ENCODE measurements around the gene AHCTF1.

Gene AHCTF1

GRCh38 chr1:246801241-246802020, 130.3 kb downstream of the AHCTF1 start:
- no peak for DNase-seq

GRCh38 chr1:246800756-246801155, 131.0 kb downstream of the AHCTF1 start:
- DNase-seq = no peak

DNA sequence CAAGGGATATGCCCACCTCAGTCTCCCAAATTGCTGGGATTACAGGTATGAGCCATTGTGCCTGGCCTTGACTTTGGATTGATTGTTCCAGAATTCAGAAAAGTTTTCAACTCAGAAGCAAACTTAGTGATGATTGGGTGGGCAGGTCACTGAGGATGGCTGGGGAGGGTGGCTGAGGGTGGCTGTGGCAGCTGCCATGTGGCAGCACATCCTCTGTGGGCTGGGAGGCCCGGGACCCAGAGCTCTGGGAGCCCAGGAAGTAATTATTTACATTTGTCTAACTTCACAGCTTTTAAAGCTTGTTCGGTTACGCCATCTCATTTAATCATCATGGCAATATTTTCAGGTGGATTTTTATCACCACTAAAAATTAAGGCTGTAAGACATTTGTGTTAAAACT, 131.4 kb downstream of the AHCTF1 start:
- DNase-seq = no peak

- DNase-seq = no peak
These were observed 132.9 kb downstream of the AHCTF1 start for GRCh38 chr1:246798606-246799496.

GRCh38 chr1:246798107-246798506, 133.6 kb downstream of the AHCTF1 start:
- DNase-seq = no peak

GRCh38 chr1:246797597-246797996, 134.2 kb downstream of the AHCTF1 start:
- DNase-seq = no peak

- no peak for DNase-seq
These were observed 134.6 kb downstream of the AHCTF1 start for GRCh38 chr1:246797157-246797556.

DNA sequence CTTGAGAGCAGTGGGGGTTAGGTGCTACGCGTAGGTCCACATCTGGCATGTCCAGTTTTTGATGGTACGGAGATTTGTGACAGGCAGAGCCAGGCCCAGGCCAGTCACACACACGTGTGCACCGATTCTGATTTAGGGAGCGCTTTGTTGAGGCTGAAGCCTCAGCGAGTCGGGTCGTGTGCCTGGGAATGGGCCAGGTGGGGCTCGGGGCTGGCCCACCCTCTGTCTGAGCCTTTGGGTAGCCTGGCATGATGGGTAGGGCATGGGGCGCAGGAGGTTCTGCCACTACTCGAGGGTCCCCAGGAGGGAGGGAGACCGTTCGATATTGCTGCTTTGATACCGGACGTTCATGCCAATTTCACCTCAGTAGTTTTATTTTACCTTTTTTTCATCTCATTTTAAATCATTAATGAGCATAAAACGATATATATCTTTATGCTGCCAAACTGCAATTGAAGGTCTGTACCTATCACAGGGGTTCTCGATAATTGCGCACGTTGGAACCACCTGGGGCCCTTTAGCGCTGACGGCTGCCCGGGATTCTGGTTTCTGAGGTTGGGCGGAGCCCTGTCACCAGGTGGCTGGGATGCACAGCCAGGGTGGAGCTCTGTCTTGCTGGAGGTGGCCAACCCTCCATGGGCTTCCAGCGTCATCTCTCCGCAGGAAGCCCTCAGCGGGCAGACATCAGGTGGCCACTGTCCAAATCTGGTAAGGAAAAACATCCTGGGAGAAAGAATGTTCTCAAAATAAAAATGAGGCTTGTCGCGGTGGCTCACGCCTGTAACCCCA, 135.6 kb downstream of the AHCTF1 start:
- no peak for DNase-seq

DNA sequence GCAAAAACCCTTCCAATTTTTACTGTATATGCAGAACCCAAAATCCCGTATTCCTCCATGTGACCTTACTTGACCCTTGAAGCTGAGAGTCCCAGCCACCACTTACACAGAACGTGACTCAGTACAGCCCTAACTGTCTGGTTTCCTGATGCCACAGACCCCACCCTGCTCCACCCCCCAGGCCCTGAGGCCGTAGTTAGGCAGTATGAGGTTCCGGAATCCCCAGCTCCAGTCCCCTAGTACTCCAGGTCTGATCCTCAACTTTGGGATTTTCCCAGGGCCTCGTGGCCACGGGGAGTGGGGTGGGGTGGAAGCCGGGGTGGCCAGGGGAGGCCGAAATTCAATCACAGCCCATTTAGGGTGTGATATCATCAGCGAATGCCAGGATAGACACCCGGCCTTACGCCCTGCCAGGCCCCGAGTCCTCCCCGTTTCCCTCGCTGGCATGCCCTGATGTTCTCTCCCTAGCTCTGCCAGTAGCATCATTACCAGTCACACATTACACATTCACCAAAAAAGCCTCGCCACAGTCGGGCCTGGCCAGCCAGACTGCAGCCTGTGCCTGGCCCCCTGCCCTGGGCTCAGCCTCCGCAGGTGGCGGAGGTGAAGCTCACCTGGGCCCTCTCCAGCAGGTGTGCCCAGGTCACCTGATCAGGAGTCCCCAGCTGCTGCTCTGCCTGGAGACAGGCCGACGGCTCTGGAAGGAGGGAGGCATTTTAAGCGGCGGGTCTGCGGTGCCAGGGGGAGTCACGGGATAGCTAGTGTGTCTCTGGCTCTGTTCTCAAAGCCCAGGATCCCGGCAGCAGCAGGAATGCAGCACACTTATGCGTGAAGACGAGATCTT, 136.7 kb downstream of the AHCTF1 start:
- no peak for DNase-seq

DNA sequence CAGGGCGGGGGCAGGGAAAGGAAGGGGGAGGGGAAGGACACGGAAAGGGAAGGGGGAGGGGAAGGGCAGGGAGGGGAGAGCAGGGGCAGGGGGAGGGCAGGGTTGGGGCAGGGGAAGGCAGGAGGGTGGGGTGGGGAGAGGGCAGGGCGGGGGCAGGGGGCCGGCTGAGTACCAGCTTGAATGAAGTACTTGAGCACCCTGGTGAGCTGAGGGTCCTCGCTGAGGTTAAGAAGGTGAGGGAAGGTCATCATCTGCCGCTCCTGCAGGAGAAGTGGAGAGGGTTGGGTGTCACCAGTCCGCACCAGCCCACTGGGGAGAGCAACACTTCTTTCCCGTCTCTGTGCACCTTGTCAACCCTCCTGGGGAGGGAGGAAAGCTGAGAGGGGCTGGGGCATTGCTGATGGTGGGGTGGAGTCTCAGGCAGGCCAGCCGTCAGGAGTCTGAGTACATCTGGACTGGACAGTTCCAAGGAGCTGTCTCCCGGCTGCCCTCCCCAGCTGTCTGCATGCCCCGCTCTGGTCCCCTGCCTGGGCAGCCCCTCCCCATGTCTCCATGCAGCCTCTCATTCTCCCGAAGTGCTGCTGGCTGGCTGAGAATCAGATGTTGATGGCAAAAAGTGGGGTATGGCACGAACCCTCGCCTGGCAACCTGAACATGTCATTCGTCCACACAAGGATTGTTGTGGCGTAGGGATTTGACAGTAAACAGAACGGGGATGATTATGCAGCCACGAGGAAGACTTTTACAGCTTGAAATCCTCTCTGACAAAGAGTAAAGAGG, 137.5 kb downstream of the AHCTF1 start:
- no peak for DNase-seq

GRCh38 chr1:246793356-246793896, 138.3 kb downstream of the AHCTF1 start:
- no peak for DNase-seq

GRCh38 chr1:246792603-246793002, 139.1 kb downstream of the AHCTF1 start:
- DNase-seq = no peak

GRCh38 chr1:246791303-246791918, 140.3 kb downstream of the AHCTF1 start:
- DNase-seq = no peak

DNA sequence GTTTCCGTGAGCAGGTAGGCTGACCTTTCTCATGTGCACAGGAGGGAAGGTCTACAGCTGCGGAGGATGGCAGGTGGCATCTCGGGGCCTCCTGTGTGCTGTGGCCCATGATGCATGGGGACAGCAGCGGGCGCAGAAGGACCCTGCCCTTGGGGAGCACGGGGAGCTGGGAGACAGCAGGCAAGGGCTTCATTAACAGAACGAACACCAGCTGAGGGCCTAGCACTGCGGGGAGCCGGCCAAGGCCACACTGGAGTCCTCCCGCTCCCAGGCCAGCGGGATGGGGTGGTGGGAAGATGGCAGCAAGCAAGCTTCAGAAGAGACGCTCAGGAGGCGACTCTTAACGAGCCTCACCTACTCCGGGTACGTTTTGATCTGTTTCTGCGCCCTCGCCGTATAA, 140.9 kb downstream of the AHCTF1 start:
- no peak for DNase-seq

DNA sequence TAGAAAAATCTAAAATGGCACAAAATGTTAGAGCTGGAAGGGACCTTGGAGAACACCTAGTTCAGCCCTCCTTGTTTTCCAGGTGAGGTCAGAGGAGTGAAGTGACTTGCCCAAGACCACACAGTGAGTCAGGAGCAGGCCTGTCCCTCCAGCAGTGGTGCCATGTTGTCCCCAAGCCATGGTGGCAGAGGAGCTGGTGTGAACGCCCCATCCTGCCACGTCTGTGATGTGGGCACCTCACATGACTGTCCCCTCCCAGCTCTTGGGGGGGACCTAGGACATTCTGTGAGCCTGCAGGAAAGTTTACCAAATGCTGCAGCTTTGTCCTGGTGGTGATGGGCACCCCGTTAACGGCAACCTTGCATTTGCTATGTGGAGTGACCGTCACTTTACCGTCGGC, 141.4 kb downstream of the AHCTF1 start:
- DNase-seq = no peak

GRCh38 chr1:246789454-246790339, 142.1 kb downstream of the AHCTF1 start:
- no peak for DNase-seq
